Ureter (tissue), 1 donor: ENCODE data around the gene POLDIP3. TPM values are rescaled to one million over a fixed set of nuclear protein-coding genes. Genes with fewer than 3 reads are reported as not detected.

ENCODE experiments used
- DNase-seq: peaks from one replicate; pipeline ENCODE4 v3.0.0-alpha.2; 2020; ENCODE audit warnings: low spot score
- total RNA-seq: library from RNA; stranded (reverse); gene quantifications from one replicate; pipeline ENCODE4 v1.2.4, GENCODE V29; 2023
- donor health status: DM: yes; HTN: yes; CAD: no.

Gene POLDIP3
- 64.9 TPM for total RNA-seq

- DNase-seq: peak; percentile 99
Observed at GRCh38 chr22:42614312-42615091, at the start of gene POLDIP3. TSS of gene POLDIP3 (minus strand) at chr22:42614883. CDS start at chr22:42614857, 26 bp downstream.

DNA sequence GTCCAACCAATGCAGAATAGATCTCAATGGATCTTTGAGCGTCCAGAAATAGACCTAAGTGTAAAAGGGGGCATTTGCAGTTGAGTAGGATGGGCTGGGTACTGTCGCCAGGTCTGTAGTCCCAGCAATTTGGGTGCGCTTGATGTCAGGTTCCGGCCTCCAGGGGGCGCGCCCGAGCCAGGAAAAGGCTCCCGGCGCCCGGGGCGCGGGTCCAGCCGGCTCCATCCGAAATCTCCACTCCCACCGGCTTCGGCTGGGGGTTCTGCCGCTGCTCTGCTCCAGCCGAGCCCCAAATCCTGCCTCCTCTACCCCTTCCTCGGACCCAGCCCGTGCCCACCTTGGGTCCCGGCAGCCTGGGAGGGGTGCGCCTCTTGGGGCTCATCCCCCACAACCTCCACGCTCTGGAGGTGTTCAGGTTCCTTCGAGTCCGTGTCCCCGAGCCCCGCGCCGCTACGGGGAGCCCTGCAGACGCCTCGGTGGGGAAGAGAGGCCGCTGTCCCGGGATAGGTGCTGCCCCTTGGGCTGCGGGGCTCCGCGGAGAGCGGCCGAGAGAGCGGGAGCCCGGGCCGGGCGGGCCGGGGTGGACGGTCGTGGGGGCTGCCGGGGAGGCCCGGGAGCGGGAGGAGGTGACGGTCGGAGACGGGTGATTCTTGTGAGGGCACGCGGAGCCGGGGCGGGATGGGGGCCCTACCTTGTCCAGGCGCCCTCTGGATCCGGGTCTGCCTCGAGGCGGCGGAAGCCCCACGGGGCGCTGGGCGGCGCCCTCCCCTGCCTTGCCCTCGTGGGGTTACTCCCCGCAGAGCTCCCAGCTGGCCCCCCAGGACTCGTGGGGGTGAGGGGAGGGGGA is 47.5 kb upstream of the POLDIP3 start:
- peak; percentile 90 for DNase-seq

- DNase-seq: no peak
Observed at GRCh38 chr22:42656578-42656977, 41.9 kb upstream of the POLDIP3 start.

- DNase-seq: no peak
Observed at GRCh38 chr22:42655693-42656092, 41.0 kb upstream of the POLDIP3 start.

DNA sequence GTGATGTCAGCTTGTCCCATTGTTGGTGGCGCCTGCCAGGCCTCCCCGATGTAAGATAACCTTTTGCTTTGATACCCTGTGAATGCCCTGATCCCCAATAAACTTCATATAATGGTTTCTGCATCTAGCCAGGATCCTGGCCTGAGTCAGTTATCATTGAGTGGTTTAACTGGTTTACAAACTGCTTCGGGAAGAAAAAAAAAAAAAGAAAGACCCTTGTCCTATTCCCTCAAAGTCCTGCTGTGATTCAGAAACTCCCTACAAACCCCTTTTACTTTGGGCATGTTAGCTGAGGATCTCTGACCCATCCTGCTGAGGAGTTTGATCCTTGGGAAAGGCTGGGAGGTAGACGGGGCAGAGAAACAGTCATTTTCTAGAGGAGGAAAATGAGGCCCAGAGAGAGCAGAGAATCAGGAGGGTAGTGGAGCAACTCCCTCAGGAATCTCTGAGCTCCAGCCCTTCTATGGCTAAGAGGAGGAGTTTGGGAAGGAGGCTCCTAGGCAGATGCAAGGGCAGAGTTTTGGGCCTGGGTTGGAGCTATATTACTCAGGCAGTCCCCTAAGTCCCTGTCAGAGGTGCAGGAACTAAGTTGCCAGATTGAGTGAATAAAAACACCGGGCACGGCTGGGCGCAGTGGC is 39.9 kb upstream of the POLDIP3 start:
- DNase-seq: no peak

- DNase-seq: no peak
Observed at GRCh38 chr22:42653999-42654398, 39.3 kb upstream of the POLDIP3 start.

- no peak for DNase-seq
Observed at GRCh38 chr22:42651134-42651533, 36.5 kb upstream of the POLDIP3 start.

- peak; percentile 87 for DNase-seq
Observed at GRCh38 chr22:42649246-42650099, 34.8 kb upstream of the POLDIP3 start, which contains the start of gene CYB5R3. TSS of gene CYB5R3 (minus strand) at chr22:42649392. CDS start at chr22:42649315, 77 bp downstream.

DNA sequence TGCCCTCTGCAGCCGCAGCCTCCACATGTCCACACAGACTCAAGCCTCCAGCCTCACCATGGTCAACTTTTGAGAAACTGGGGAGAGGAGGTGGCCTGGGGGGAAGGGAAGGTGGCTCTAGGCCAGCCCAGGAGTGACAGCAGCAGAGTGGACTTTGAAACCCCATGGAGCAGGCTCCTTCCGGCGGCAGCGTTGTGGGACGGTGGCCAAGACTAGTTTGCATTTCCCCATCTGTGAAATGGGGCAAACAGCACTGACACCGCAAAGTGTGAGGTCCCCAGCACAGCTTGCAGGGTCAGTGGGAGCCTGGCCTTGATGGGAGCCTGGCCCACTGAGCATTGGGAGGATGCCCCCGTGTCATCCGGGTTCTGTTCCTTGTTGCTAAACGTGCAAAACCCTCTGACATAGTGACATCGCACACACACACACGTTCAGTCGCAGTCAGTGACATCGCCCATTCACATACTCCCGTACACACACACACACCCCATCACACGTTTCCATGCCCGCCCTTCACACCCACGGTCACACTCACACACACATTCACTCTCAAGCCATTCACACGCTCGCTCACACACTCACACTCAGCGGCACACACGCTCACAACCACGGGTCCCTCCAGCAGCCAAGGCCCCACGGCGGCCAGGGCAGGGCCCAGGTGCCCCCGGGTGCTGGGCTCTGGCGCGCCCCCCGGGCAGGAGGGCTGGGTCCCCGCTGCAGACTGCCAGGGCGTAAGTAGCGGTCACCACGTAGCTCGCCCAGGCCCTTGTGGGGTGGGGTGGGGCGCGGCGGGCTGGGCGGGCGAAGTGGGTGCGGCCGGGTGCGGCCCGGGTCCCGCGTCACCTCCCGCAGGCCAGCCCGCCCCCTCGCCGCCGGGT is 33.9 kb upstream of the POLDIP3 start:
- peak; percentile 70 for DNase-seq

DNA sequence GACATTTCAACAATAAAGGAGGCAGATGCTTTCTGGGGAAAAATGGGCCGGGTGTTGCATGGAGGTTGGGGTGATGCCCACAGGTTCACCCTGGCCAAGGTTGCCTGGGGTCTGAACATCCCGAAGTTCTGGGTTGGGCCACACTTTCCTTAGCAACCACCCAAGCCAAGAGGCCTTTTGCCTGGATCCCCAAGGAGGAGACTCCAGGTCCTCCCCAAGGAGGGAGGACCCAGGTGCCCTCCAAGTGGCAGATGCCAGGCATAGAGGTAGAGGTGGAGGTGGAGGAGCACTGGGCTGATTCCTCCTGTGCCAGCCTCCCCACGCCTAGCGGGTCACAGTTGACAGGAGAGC is 33.3 kb upstream of the POLDIP3 start:
- no peak for DNase-seq

DNA sequence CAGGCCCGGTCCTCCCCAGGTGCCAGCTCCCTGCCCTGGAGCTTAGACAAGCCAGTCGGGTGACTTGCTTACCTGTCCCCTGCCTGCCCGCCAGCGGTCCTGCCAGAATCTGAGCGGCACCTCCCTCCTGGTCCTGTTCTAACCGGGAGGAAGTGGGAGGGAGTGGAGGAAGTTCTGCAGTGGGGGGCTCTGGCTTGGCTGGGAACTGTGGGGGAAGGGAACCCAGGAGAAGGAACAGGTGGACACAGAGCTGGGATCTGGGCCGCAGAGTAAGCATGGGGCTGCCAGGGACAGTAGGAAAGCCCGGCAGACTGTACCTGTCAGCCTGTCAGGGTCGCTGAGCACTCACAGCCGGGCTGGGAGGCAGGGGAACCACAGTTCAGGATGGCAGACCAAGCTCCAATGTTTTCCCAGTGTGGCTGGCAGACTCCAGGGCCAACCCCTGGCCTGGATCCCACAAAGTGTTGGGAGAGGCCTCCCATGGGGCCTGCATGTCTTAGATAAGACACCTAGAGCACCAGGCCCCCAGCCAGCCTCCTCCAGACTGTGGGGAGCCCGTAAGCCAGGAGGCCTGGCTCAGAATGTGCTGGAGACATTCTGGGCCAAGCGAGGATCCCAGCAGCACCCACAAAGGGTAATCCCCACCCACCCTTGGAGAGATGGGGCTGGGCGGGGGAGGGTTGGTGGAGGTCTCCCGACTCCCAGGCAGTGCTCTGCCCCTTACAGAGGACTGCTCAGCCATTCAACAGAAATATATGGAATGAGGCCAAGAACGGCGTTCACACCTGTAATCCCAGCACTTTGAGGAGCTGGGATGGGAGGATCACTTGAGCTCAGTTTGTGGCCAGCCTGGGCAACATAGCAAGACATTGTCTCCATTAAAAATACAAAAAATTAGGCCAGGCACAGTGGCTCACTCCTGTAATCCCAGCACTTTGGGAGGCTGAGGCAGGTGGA is 32.2 kb upstream of the POLDIP3 start:
- peak; percentile 83 for DNase-seq

GRCh38 chr22:42645938-42646568 is 31.4 kb upstream of the POLDIP3 start:
- DNase-seq: peak; percentile 73

- no peak for DNase-seq
Observed at GRCh38 chr22:42645341-42645937, 30.8 kb upstream of the POLDIP3 start.

DNA sequence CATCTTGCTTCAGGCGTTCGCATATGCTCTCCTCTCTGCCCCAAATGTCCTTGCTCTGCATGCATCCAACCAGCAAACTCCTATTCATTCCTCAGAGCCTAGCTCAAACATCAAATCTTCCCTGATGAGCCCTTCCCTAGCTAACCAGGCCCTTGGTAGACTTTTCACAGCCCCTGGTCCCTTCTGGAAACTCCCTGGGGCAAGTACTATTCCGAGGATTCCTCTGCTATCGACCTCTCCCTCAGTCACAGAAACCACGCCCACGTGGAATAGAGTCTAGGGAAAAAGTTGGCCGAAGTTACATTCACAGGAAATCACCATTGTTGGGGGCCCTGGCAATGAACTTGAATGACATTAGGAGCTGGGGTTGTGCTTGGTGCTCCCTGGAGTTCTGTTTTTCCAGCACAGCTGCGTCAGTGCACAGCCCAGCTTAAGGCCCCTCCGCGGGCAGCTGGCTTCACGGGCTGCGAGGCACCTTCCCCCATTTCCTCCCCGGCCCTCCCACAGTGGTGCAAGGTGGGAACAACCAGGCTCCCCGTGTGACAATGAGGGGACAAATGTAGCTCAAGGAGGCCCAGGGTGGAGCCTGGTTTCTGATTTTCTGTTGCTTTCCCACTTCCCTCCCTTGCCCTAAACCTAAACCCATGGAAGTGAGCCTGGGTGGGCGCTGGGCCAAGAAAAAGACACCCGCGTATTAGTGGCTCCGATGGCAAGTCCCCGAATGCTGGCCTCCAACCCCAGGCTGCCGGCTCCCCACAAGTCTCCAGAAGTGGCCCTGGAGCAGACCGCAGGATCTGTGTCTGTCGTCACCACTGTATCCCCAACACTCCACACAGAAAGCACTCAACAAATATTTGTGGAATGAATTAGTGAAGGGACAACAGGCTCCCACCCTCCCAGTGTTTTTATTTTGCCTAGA is 30.0 kb upstream of the POLDIP3 start:
- peak; percentile 71 for DNase-seq

GRCh38 chr22:42643634-42644421 is 29.1 kb upstream of the POLDIP3 start:
- no peak for DNase-seq
